UCSD-AML1 (cell line): ENCODE results near the gene C5orf22.
"Not testable (repeated sequence)": the region's sequence is repeated elsewhere in the genome, so short reads cannot be mapped to it uniquely, and the experiment has no call there.

Experiments
- DNase-seq: peaks from one replicate; lab custom pipeline; 2025; ENCODE audit not compliant: unreplicated experiment; lab: John Stamatoyannopoulos, UW

Gene C5orf22

DNA sequence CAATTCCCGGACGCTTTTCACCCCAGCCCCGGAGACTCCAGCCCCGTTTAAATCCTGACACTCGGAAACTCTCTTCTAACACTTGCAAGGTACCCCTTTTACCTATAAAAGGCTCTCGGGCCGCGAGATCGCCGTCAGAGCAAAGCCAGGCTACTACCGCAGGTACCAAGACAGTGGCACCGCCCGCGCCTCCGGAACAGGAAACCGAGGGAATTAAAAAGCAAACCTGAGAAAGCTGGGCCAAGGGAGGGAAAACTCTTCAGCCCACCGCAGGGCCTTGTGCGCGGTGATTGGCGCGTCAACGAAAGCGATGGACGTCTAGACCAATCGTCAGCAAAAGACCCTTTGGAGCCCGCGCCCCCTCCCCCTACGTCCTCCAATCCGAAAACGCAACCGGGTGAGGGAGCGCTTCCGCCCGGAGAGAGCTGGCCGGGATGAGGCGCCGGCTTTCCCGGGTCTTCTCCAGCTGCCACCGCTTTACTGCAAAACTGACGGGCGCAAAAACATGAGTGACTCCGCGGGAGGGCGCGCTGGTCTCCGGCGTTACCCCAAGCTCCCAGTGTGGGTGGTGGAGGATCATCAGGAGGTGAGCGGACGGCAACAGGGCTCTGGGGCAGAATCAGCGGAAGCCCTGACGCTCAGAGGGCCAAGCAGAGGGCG is at the start of gene C5orf22, which contains the start of gene DROSHA:
TSS of gene C5orf22 (plus strand) at position 414 of the 660 bp plus-strand sequence. CDS start at position 506, 92 bp downstream.
TSS of gene DROSHA (minus strand) at position 206 of the 660 bp plus-strand sequence. CDS start 3,034 bp downstream, outside the sequence.
- peak; percentile 95 for DNase-seq

DNA sequence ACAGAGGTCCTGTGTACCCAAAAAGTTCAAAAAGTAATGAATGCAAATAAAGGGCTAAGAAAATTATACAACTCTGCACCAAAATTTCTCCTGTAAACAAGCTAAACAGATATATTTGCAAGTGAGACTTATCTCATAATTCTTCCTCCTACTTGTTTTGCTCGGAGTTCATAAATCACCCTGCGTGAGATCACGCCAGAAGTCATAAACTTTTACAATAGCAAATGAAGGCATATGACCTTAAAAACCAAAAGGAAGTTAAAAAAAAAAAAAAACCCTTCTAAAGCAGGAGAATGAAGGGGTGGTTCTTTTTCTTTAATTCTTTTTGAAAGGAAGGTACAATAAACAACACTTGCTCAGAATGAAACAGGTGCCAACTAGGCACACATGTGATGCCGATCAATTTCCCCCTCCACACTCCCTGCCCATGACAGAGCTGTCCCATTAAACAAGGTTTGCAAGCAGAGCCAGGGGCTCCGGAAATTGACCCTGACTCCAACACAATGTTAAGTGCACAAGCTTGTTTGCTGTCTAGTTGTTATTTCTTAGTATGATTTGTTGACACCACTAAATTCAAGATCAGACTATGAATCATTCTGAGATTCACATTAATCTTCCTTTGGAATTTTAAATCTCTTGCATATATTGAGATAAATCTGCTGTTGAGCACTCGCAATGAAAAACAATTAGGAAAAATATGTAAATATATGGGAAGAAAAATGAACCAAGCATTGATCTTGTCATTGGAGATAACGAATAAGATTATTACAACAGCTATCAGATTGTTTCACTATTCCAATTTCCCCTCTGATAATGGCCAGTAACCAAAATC is 46.5 kb upstream of the C5orf22 start:
- DNase-seq, result no peak

DNA sequence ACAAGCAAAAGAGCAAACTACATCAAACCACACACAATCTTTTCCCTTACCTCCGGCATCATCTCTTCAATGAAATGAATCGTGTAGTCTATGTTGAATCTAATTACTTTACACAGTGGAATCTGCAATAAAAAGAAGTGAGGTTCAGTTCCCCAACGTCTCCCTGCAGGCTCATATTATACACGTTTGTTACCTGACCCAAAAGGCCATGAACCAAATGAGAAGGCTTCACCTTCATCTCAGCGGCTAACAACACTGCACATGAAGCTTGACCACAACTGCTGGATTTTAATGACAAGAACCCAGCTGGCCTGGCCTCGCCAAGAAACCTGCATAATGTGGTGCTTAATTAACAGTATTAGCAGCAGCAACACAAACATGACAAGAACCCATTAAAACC is 45.7 kb upstream of the C5orf22 start:
- no peak for DNase-seq

DNA sequence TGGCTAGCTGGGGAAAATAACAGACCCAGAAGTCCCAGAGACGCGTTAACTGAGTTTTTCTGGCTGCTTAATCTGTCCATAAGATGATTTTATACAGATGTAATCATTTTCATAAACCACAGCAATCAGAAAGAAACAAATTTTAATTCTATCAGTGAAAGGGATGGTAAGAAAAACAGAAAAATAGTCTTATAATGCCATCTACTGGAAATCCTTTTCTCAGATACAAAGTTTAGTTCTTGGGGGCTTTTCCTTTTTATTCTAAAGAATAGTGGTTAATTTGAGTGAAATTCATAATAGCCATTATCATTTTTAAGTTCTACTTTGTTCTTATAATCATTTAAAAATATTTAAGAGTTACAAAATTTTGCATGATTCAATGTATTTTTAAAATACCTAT is 44.6 kb upstream of the C5orf22 start:
- no peak for DNase-seq

DNA sequence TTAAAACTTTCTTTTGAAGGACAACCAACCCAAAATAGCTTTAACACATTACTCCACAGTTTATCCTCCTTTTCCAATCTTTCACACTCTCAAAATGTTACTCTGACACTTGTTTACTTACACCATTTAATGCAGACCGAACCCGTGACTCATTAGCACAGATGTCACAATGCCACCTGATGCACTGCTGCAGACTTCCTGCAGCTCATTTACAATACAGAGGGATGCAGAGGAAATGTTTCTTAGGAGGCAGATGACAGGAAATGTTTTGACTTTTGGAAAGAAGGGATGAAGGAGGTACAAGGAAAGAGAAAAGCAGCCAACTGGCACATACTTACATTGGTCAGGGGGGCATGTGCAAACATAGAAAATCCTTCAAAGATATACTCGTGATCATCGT is 39.2 kb upstream of the C5orf22 start:
- DNase-seq, result no peak

DNA sequence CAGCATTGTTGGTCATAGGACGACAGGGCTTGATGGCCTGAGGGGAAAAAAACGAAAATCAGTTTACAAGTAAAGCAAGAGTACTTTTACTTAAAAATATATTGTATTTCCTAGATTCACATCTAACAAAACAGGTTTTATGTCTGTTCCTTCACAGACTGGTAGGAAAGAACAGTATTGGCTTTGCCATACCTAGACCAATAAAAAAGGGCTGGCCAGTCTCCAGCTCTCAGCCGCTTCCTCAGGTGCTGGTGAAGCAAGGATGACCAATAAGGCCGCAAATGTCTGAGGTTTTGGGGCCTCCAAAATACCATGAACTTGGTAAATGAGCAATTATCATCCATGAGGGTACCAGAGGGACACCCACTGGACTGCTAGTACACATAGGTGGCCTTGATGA is 36.8 kb upstream of the C5orf22 start:
- DNase-seq, result no peak

DNA sequence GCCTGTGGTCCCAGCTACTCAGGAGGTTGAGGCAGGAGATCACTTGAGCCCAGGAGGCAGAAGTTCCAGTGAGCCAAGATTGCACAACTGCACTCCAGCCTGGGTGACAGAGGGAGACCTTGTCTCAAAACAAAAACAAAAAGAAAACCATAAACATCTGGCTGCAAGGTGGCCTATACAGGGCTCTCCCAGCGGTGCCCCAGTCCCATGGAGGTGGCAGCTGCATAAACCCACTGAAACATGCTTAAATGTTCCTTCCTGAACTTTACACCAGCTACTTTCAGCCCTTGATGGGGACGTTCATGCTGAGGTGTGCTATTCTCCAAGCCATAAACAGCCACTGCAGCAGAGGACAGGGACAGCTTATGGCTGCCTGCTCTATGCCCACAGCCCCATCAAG is 35.8 kb upstream of the C5orf22 start:
- DNase-seq, result no peak

DNA sequence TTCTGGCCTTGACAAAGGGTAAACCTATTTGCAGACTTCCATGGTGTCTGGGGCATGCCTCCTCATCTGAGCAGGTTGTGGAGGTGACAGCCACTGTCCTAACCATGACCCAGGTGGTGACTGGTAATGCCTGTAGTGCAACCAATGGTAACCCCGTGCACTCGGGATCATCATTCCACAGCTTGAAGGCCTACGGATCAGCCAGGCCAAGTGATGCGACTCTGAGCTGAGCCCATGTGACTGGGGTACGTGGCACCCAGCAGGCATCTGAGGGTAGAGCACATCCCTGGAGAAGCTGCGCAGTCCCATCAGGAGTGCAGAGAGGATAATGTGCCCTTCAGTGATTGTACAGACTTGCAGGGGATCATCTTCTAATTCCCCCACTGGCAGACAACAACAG is 35.2 kb upstream of the C5orf22 start:
- DNase-seq, result no peak

DNA sequence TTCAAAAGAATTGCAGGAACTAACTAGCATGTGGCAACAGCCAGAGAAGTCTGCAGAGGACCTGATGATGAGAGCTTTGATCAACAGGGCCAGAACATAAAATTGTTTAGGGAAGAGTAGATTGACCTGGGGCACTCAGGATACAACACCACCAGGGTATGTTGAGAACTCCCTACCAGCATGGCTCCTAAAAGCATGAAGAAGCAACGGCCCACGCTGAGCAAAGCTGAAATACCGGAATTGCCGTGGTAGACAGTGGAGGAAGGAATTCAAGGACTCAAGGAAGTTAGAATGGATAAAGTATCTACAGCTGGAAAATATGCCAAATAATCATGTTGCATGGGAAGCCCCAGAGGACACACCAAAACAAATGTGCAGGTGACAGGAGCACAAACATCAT is 31.8 kb upstream of the C5orf22 start:
- DNase-seq, result no peak

DNA sequence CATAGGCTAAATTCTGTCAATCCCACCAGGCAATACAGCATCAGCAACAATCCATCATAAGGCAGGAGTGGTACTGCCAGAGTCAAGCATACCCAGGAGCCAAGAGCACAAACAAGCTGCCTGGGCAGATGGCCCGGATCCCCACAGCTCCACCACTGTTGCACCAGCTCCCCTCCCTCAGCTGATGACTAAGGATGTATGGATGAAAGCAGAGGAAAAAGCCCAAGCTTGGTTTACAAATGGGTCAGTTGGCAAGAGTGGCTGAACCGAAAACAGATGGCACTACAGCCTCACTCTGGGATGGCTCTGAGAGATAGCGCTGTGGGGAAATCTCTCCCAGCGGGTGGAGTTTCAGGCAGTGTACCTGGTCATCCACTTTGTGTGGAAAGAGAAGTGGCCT is 29.6 kb upstream of the C5orf22 start:
- no peak for DNase-seq

DNA sequence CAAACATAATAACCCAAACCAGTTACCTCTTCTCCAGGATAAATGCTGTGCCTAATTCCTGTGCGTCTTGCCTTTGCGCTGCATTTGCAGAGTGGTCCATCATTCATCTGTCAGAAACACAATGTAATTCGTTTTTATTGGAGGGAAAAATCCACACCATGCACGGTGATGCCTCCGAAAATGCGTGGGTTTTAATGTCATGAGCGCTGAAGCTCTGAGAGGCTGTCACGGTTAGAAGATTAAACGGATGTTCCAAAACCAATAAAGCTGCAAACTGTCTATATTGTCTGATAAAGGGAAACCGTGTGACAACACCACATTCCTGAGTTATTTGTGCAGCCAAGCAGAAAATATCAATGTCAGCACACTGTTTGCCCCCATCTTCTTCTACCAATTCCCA is 27.6 kb upstream of the C5orf22 start:
- DNase-seq, result no peak

DNA sequence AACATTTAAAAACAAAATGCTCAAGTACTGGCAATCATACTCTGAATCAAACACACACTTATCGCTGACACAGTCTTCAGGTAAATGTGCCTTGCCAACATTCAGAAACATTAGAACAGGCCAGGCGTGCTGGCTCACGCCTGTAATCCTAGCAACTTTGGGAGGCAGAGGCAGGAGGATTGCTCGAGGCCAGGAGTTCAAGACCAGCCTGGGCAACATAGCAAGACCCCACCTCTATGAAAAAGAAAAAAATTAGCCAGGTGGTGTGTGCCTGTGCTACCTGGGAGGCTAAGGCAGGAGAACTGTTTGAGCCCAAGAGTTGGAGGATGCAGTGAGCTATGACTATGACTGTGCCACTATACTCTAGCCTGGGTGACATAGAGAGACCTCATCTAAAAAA is 20.8 kb upstream of the C5orf22 start:
- no peak for DNase-seq

DNA sequence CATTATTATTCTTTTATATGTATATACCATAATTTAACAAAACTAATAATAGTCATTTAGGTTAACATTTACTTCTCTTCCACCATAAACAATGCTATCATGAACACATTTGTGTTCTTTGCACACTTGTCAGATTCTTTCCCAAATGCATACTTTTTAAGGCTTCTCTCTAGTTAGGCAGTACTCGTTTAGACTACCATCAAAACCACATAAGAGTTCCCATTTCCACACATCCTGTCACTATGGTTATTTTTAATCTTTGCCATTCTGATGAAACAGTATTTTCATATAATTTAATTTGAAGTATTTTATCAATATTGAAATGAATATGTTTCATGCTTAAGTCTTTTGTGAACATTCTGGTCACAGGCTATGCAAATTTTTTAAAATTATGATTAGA is 15.3 kb upstream of the C5orf22 start:
- no peak for DNase-seq

DNA sequence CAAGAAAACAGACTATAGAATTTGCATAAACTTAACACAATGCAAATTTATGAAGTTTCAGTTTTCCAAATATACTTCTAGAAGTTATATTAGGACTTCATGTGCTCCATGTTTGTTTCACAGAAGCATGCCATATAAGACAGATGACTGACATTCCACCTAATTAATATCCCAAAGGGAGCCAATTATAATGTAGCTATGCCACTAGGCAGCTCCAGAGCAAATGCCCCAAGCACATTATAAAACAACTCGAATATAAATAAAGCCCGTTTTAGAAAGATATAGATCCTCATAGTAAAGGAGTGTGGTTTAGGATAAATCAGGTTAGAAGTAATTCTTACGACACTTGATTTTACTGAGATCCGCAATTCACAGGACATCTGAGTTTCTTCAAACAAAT is 9.1 kb upstream of the C5orf22 start:
- DNase-seq, result no peak

DNA sequence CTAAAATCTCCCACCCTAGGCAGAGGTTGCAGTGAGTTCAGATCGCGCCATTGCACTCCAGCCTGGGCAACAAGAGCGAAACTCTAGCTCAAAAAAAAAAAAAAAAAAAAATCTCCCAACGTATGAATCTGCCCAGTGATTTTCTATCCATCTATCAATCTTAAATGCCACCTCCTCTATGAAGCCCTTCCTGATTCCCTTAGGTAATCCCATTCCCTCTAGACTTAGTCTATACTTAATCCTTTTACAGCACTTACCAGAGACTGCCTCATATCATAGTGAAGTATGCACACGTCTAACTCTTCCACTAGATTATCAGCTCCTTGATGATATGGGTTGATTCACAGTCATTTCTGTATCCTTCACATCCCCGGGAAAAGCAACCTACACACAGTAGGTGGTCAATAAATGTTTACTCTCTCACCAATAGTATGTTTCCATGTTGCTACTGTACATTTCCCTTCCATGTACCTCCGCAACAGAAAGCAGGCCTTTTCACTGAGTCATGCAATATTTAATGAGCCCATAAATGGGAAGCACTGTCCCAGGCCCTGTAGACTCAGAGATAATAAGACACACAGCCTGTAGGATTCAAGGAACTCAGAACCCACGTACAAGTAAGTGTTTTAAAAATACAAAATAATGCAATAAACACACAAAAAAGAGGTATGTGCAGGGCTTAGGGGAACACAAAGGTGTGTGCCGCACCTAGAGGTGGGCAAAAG is 1.4 kb upstream of the C5orf22 start:
- DNase-seq, result no peak

DNA sequence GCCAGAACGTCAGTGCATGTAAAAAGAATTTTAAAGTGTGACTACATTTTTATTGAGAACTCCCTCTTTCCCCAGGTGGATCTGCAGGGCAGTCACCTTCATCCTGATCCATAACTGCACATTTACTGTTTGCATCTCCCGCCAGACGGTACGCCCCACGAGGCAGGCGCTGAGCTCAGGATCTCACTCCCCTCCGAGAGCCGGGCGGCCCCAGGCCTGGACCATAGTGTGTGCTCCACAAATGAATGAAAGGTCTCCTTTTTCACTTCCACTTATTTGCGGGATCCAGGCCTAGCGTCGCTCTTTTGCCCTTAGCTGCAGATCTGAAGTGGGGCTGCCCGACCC is 586 bp upstream of the C5orf22 start:
- DNase-seq, result peak; percentile 47

DNA sequence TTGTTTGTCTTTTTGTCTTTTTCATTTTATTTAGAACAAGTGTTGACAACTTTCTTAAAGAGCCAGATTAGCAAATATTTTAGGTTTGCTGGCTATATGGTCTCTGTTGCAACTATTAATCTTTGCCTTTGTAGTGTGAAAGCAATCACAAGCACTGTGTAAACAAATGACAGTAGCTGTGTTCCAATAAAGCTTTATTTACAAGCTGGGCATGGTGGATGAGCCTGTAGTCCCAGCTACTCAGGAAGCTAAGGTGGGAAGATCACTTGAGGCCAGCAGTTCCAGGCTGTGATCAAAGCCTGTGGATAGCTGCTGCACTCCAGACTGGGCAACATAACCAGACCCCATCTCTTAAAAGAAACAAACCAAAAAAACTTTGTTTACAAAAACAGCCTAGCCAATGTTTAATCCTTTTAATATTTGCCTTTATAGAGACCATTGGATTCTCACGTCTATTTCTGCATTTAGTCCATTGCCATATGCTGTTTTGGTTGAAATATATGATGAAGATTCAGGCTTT is 2.5 kb downstream of the C5orf22 start:
- no peak for DNase-seq

DNA sequence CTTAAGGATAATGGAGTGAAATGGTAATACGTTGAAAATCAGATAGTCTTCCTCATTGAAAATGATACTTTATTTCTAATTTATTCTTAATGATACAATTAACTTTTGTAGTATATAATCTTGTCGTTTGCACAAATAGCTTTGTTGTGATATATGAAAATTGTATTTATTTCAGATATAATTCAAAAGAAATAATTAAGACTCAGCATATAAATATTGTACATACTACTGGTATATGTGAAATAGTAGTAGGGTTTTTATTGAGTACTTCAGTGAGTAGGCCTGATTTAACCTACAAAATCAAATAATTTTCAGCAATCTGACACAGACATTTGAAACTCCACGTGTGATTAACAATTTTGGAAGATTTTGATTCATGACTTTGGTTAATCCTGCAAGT is 4.8 kb downstream of the C5orf22 start:
- no peak for DNase-seq

DNA sequence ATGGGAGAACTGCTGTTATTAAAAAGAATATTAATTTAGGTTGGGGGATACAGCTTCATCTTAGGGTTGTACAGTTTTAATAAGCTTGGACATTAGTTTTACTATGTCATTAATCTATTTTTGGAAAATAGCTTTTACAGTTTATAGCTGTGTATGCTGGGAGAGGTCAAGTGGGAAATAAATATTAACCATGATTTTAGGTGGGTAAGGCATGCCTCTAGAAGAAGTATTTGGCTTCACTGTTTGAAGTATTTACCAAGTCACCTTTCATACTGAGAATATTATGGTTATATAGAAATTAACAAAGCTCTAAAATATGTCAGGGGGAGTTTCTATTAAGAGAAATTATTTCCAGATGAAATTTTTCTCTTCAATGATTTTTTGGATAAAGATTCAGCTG is 5.2 kb downstream of the C5orf22 start:
- DNase-seq, result no peak

DNA sequence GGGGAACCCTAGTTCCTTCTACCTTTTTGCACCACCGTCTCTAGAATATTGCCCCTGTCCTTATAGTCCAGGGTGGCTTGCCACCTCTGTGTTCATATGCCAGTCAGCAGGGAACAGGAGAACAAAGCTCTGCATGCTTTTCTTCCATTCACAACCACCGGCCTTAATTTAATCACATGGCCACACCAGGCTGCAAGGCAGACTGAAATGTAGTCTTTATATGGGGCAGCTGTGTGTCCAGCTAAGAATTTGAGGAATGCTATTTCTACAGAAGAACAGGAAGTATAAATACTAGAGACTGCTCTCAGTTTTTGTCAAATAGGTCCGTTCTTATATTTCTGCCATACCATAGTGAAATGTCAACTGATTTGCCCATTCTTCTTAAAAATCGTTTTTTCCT is 5.8 kb downstream of the C5orf22 start:
- no peak for DNase-seq

DNA sequence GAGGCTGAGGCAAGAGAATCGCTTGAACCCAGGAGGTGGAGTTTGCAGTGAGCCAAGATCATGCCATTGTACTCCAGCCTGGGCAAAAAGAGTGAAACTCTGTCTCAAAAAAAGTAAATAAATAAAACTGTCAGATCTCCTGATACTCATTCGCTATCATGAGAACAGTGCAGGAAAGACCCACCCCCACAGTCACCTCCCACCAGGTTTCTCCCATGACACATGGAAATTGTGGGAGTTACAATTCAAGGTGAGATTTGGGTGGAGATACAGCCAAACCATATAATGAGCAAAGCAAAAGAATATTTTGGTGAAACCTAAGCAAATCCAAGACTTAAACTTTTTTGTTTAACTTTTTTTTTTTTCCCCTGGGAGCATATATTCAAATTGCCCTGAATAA is 17.0 kb downstream of the C5orf22 start:
- not testable (repeated sequence) for DNase-seq

DNA sequence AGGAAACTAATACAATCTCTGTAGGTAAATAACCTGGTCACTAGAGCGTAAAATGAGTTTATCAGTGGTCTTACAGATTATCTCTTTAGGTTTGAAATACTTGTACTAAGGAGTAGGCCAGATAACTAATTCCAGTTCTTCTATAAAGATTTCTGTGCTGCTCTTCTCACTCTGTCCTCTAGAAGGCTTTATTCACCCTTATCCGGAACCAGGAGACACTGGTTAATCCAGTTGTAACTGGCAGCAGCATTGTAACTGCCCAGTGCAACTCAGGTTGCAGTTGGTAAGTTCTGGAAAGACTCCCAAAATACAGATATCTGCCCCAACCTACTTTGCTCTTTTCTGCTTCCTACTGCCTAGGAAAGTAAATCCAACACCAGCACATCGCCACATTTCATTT is 19.8 kb downstream of the C5orf22 start:
- DNase-seq, result no peak
